Testis (tissue), 5 donors: Measurements from ENCODE around the gene ZFP62. TPM values are rescaled to one million over a fixed set of nuclear protein-coding genes. Genes with fewer than 3 reads are reported as not detected.

Experiments used
- DNase-seq: peaks from one replicate; pipeline ENCODE4 v3.0.0-alpha.2; 2019
- H3K27ac ChIP-seq, 2 donors: fragments of 200-600 bp; sonication (generic); one replicate each; pipeline ENCODE4 v1.5.1; 2019
- H3K27me3 ChIP-seq: fragments of 200-600 bp; sonication (generic); one replicate; pipeline ENCODE4 v1.5.1; 2019
- H3K36me3 ChIP-seq: fragments of 200-600 bp; sonication (generic); one replicate; pipeline ENCODE4 v1.5.1; 2017; ENCODE audit warnings: low read depth; ENCODE audit errors: missing control alignments
- H3K4me1 ChIP-seq: fragments of 200-600 bp; sonication (generic); one replicate; pipeline ENCODE4 v1.5.1; 2019
- H3K4me3 ChIP-seq, 2 donors: fragments of 200-600 bp; sonication (generic); one replicate each; pipeline ENCODE4 v1.5.1; 2017 to 2019
- H3K9me3 ChIP-seq: fragments of 200-600 bp; sonication (generic); one replicate; pipeline ENCODE4 v1.5.1; 2017
- POLR2A ChIP-seq: fragments of 450-650 bp; IDR thresholded peaks from one replicate; pipeline ENCODE4 v1.6.1; 2017; ENCODE audit warnings: antibody characterized with exemption, mild to moderate bottlenecking, moderate library complexity
- WGBS, 2 donors: methylation state at CpG; one replicate each; pipeline ENCODE4 v1.1.5; 2018; 5-methylcytosine and 5-hydroxymethylcytosine counted together
- intact Hi-C: fragments of 100-400 bp; cut with DNase I; formaldehyde crosslinking; loops from one replicate; pipeline ENCODE4 v1.15.1; 2023; ENCODE audit warnings: low total_unique reads
- long read RNA-seq, 2 donors: transcript quantifications; one replicate each; lab custom pipeline, GENCODE V29; 2026
- polyA plus RNA-seq: library from polyadenylated mRNA; stranded (reverse); fragments of 350-450 nt; fragmentation: Illumina TruSeq; extraction: RNeasy Lipid Tissue Mini Kit (QIAGEN cat#74804); gene quantifications from one replicate; pipeline ENCODE4 v1.2.3, GENCODE V29; 2014; ENCODE audit warnings: low read depth, low replicate concordance; ENCODE audit not compliant: insufficient read depth
- total RNA-seq, 2 donors: library from RNA; depleted of rRNA; stranded (reverse); fragments of >200 nt; gene quantifications; one replicate each; pipeline ENCODE4 v1.2.3, GENCODE V29; 2016
- TF ChIP-seq, protein P1 (sequence below), 3 experiments: fragments of 450-650 bp in 2 of 3; fragments of 200-600 bp in 1 of 3; sonication (generic) in 1 of 3; IDR thresholded peaks; one replicate each; pipeline ENCODE4 v1.5.1; 2016 to 2019; ENCODE audit warnings: antibody characterized with exemption in 3 of 3, mild to moderate bottlenecking in 2 of 3, moderate library complexity in 1 of 3

The ZFP62 gene
- total RNA-seq (10 to 100 TPM; 27.1 to 32.3 TPM), polyA plus RNA-seq (29.2 TPM)
- long read RNA-seq, donor 1, transcript ZFP62-202 (2 exons, 749 nt), result major isoform, 15 of 20 reads
- long read RNA-seq, donor 1, partial matches to known transcripts, result 0 of 20 reads
- long read RNA-seq, donor 1, other reads (novel, unspliced or antisense), result 0 of 20 reads
- long read RNA-seq, donor 2, partial matches to known transcripts, result 0 of 3 reads
- long read RNA-seq, donor 2, other reads (novel, unspliced or antisense), result 0 of 3 reads

DNA sequence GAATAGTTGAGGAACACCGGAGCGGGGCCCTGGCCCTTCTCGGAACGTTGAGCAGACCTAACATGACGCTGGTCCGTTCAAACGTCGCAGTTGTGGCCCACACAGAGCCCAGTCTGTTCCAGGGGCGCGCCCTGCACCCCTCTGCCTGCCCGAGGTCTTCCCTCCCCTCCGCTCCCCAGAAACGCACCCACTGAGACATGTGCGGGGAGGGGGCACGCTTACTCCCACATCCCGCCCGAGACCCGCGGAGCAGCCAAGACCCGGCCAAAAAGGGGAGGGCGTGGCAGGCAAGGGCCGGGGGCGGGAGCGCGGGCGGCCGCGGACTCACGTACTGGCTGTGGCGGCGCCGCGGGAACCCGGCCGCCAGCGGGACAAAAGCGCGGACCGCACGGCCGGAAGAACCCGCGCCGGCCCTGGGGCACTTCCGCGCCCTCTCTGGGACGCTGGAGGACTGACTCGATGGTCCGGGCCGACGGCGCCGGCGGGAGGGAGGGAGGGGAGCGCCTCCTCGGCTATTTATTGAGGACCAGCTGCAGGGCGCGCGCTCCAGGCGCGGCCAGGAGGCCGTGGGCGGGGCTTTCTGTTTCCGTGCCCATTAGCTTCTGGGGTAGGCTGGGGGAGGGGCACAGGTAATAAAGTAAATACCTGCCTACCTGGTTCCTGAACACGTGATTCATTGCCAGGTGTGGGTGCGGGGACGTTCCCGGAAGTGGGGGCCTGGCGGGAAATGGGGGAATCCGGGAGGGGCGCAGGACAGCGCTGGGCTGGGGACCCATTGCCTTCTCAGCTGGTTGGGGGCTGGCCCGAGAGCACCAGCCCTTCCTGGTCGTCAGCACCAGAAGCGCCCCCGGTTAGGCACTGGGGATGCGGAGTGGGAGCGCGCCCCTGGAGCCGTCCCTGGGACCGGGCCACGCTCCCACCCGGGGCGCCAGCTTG, at the start of gene ZFP62:
Gene ZFP62 (minus strand): TSS at position 390 of the 936 bp plus-strand sequence. CDS start 57 bp downstream, at position 333.
- peak; percentile 91 for DNase-seq
- TF ChIP-seq, protein P1, sequence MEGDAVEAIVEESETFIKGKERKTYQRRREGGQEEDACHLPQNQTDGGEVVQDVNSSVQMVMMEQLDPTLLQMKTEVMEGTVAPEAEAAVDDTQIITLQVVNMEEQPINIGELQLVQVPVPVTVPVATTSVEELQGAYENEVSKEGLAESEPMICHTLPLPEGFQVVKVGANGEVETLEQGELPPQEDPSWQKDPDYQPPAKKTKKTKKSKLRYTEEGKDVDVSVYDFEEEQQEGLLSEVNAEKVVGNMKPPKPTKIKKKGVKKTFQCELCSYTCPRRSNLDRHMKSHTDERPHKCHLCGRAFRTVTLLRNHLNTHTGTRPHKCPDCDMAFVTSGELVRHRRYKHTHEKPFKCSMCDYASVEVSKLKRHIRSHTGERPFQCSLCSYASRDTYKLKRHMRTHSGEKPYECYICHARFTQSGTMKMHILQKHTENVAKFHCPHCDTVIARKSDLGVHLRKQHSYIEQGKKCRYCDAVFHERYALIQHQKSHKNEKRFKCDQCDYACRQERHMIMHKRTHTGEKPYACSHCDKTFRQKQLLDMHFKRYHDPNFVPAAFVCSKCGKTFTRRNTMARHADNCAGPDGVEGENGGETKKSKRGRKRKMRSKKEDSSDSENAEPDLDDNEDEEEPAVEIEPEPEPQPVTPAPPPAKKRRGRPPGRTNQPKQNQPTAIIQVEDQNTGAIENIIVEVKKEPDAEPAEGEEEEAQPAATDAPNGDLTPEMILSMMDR (IDR thresholded peaks at IDR 0.05), result no peak
- no peak for TF ChIP-seq POLR2A

DNA sequence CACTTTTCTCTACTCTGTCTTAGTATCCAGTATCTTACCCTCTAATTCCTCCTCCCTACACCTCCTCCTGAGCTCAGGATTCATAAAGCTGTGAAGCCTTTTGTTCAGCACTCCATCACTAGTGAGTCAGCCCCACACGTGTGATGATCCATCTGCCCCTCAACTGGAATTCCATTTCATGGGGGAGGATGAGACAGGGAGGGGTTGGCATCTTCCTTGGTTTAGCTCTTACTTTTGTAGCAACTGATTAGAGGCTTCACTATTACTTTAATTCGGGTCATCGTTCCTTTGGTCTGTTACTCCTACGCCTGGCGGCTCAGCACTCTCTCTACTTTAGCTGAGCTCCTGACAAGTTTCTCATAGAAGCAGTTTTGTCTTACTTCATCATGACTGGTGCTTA, 49.7 kb upstream of the ZFP62 start:
- no peak for TF ChIP-seq POLR2A
- TF ChIP-seq, protein P1 (IDR thresholded peaks at IDR 0.05), result no peak
- no peaks in the 10 kb centered on the region for H3K27me3 ChIP-seq
- 28 to 49% methylated on average over 5 of the region's 5 CpGs for WGBS, 2 donors
- peak overlapping the region in 1 of 2 donors; percentile 10 for H3K4me3 ChIP-seq
- intact Hi-C loops, result no loop called here
- DNase-seq, result peak; percentile 67
- no peaks in the 10 kb centered on the region for H3K4me1 ChIP-seq
- no peaks in the 10 kb centered on the region for H3K9me3 ChIP-seq
- peak overlapping the region; percentile 41 to 50 for H3K27ac ChIP-seq
- H3K36me3 ChIP-seq, result no peaks in the 10 kb centered on the region

More for the DNA sequence above, at the start of gene ZFP62:
- no peaks in the 10 kb centered on the region for H3K9me3 ChIP-seq
- H3K27me3 ChIP-seq, result no peaks in the 10 kb centered on the region
- no peaks in the 10 kb centered on the region for H3K36me3 ChIP-seq
- intact Hi-C loops, result loop anchor here (5.0 kb wide), 1 partner anchor 74 kb away; no protein-coding TSS in a partner anchor
- H3K27ac ChIP-seq, result peak within 1 kb of the TSS; percentile 86 to 92
- 0 to 1% methylated on average over 10 to 73 of the region's 84 CpGs for WGBS, 2 donors
- peak within 1 kb of the TSS; percentile 93 to 96 for H3K4me3 ChIP-seq
- H3K4me1 ChIP-seq, result peaks cover 9% of the 10 kb centered on the region

DNA sequence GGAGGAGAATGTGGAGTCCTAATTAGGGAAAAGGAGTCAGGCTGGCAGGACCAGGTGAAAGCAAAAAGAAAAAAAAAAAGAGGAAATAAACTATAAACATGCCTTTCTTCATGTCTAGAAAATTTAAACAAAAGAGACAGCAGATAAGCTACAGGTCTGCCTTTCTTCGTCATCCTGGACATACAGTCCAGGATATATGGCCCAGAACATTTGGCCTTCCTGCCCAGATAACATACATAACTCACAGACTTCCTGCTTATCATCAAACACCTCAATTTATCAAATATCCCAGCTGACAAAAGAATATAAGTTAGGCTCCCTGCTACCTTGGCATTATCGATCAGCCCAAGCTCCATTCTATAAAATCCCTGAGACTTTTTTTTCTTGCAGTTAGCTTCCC, 49.1 kb upstream of the ZFP62 start:
- Histone ChIP-seq H3K4me3 (no peak overlapping the region), H3K9me3 (no peaks in the 10 kb centered on the region), H3K36me3 (no peaks in the 10 kb centered on the region), H3K4me1 (no peaks in the 10 kb centered on the region), H3K27me3 (no peaks in the 10 kb centered on the region), H3K27ac (peak overlapping the region in 1 of 2 donors; percentile 41)
- TF ChIP-seq POLR2A, result no peak
- TF ChIP-seq, protein P1 (IDR thresholded peaks at IDR 0.05), result no peak
- intact Hi-C loops, result no loop called here
- WGBS, 2 donors, result 39 to 58% methylated on average over 2 of the region's 2 CpGs
- DNase-seq, result no peak

DNA sequence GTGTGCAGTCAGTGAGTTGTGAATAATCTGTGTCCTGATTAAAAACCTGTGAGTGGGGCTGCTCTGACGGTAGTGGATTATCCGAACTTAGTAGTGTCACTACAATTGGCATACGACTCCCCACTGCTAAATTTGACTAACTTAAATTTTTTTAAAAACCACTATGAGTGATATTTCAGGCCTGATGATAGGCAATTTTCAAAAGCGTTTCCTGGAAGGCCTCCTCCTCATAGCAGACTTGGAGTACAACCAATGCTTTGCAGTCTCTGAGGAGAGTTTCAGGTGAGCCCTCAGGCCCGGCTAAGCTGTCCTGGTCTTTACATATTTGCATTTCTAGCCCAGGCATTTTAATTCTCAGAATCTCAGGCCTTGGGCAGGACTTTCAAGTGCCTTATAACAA, 48.7 kb upstream of the ZFP62 start:
- H3K27ac ChIP-seq, result no peak overlapping the region
- H3K9me3 ChIP-seq, result no peaks in the 10 kb centered on the region
- no peaks in the 10 kb centered on the region for H3K4me1 ChIP-seq
- H3K27me3 ChIP-seq, result no peaks in the 10 kb centered on the region
- no peaks in the 10 kb centered on the region for H3K36me3 ChIP-seq
- intact Hi-C loops, result no loop called here
- H3K4me3 ChIP-seq, result no peak overlapping the region
- no peak for DNase-seq
- 62 to 74% methylated on average over 5 of the region's 5 CpGs for WGBS, 2 donors
- TF ChIP-seq, protein P1 (IDR thresholded peaks at IDR 0.05), result no peak
- no peak for TF ChIP-seq POLR2A
